Measurements from ENCODE around the gene LRRC51. TPM values are rescaled to one million over a fixed set of nuclear protein-coding genes. Genes with fewer than 3 reads are reported as not detected.

LRRC51 gene
- total RNA-seq, 2 experiments from 2014 or later = 0.87 to 1.1 TPM

- H3K4me1 Mint-ChIP-seq (ENCODE audit: low read depth) = peaks cover 37% of the 10 kb centered on the region
- TF ChIP-seq CTCF (IDR thresholded peaks at IDR 0.05) = no peak
- Histone ChIP-seq H3K9me3 (ENCODE audit: control insufficient read depth in 1 of 2, insufficient read depth in 1 of 2, low read length in 2 of 2) (no peaks in the 10 kb centered on the region), H3K36me3 (ENCODE audit: insufficient read depth, low read length) (peaks cover 11% of the 10 kb centered on the region), H3K27ac (ENCODE audit: low read depth in 1 of 2, low read length in 2 of 2) (no peak overlapping the region), H3K27me3 (ENCODE audit: control insufficient read depth in 1 of 2, insufficient read depth in 2 of 2, low read length in 2 of 2) (no peaks in the 10 kb centered on the region), H3K4me1 (ENCODE audit: insufficient read depth, low read length) (peaks cover 18% of the 10 kb centered on the region), H3K4me3 (ENCODE audit: low read length) (no peak overlapping the region)
- no peak overlapping the region for H3K27ac Mint-ChIP-seq
- intact Hi-C loops (cut with DNase I, micrococcal nuclease) = no loop called here
- ChIA-PET POLR2A (interaction anchor here (1.0 kb wide), 1 partner anchor 20 kb away, joined by 3 read pairs; no protein-coding TSS in a partner anchor), CTCF (interaction anchor here (1.6 to 3.0 kb wide), 2 partner anchors 33 to 47 kb away, joined by 5 to 14 read pairs; no protein-coding TSS in a partner anchor)
- no peaks in the 10 kb centered on the region for H3K27me3 Mint-ChIP-seq
- no peaks in the 10 kb centered on the region for H3K9me3 Mint-ChIP-seq
- DNase-seq (peak in 1 of 14 experiments; percentile 25), ATAC-seq (ENCODE audit: poor library complexity) (no peak)
- peaks cover 23% of the 10 kb centered on the region for H3K36me3 Mint-ChIP-seq (ENCODE audit: low read depth)
- no peak overlapping the region for H3K4me3 Mint-ChIP-seq
Measured at GRCh38 chr11:72072348-72072747, 8.3 kb upstream of the LRRC51 start.

GRCh38 chr11:72075109-72075508 is 5.5 kb upstream of the LRRC51 start:
- intact Hi-C loops (cut with DNase I, micrococcal nuclease) = no loop called here
- Histone ChIP-seq H3K9me3 (ENCODE audit: control insufficient read depth in 1 of 2, insufficient read depth in 1 of 2, low read length in 2 of 2) (no peaks in the 10 kb centered on the region), H3K27me3 (ENCODE audit: control insufficient read depth in 1 of 2, insufficient read depth in 2 of 2, low read length in 2 of 2) (no peaks in the 10 kb centered on the region), H3K4me3 (ENCODE audit: low read length) (no peak overlapping the region), H3K4me1 (ENCODE audit: insufficient read depth, low read length) (peaks cover 22% of the 10 kb centered on the region), H3K27ac (ENCODE audit: low read depth in 1 of 2, low read length in 2 of 2) (no peak overlapping the region), H3K36me3 (ENCODE audit: insufficient read depth, low read length) (peaks cover 3% of the 10 kb centered on the region)
- Mint-ChIP-seq H3K4me3 (no peak overlapping the region), H3K9me3 (no peaks in the 10 kb centered on the region), H3K27me3 (no peaks in the 10 kb centered on the region), H3K27ac (no peak overlapping the region), H3K36me3 (ENCODE audit: low read depth) (peaks cover 6% of the 10 kb centered on the region), H3K4me1 (ENCODE audit: low read depth) (peaks cover 37% of the 10 kb centered on the region)
- TF ChIP-seq CTCF (IDR thresholded peaks at IDR 0.05) = no peak
- DNase-seq (peak in 3 of 14 experiments; percentile 17 to 53 (median 46)), ATAC-seq (ENCODE audit: poor library complexity) (no peak)
- POLR2A ChIA-PET = interaction anchor here (1.7 to 2.0 kb wide), 2 partner anchors 33 to 35 kb away, joined by 7 to 12 read pairs; no protein-coding TSS in a partner anchor
- CTCF ChIA-PET = interaction anchor here (1.2 to 1.6 kb wide), 3 partner anchors 15 to 27 kb away, joined by 3 to 5 read pairs (median 5); no protein-coding TSS in a partner anchor

DNA sequence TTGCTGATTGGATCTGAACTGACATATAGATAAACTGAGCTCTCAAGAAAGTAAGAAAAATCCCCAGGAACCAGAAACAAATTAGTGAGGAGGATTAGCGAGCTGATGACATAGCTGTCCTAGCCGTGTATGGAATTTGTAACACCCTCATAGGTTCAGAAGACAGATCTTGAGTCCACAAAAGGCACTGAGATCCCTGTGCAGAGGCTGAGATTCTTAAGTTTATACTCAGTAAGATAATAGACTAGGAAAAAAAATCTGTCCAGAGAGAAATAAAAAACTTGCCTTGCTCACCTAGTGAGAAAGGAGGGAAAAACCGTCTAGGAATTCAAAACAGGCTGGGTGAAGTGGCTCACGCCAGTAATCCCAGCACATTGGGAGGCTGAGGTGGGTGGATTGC is 4.9 kb upstream of the LRRC51 start:
- CTCF ChIA-PET = interaction anchor here (1.2 to 1.6 kb wide), 3 partner anchors 15 to 26 kb away, joined by 3 to 5 read pairs (median 5); no protein-coding TSS in a partner anchor
- Mint-ChIP-seq H3K27me3 (no peaks in the 10 kb centered on the region), H3K4me1 (ENCODE audit: low read depth) (peaks cover 43% of the 10 kb centered on the region), H3K36me3 (ENCODE audit: low read depth) (peaks cover 12% of the 10 kb centered on the region), H3K4me3 (no peak overlapping the region), H3K27ac (no peak overlapping the region), H3K9me3 (no peaks in the 10 kb centered on the region)
- no peak overlapping the region for H3K27ac ChIP-seq (ENCODE audit: low read depth in 1 of 2, low read length in 2 of 2)
- ATAC-seq (ENCODE audit: poor library complexity) (no peak), DNase-seq (no peak)
- intact Hi-C loops (cut with DNase I, micrococcal nuclease) = no loop called here
- no peaks in the 10 kb centered on the region for H3K9me3 ChIP-seq (ENCODE audit: control insufficient read depth in 1 of 2, insufficient read depth in 1 of 2, low read length in 2 of 2)
- no peaks in the 10 kb centered on the region for H3K27me3 ChIP-seq (ENCODE audit: control insufficient read depth in 1 of 2, insufficient read depth in 2 of 2, low read length in 2 of 2)
- H3K4me1 ChIP-seq (ENCODE audit: insufficient read depth, low read length) = peaks cover 24% of the 10 kb centered on the region
- POLR2A ChIA-PET = interaction anchor here (1.7 to 2.0 kb wide), 2 partner anchors 33 to 36 kb away, joined by 7 to 12 read pairs; no protein-coding TSS in a partner anchor
- no peak overlapping the region for H3K4me3 ChIP-seq (ENCODE audit: low read length)
- H3K36me3 ChIP-seq (ENCODE audit: insufficient read depth, low read length) = peaks cover 3% of the 10 kb centered on the region
- TF ChIP-seq CTCF (IDR thresholded peaks at IDR 0.05) = no peak

Data from CD4-positive, alpha-beta T cell (primary cell).